HG02588 (cell line): ENCODE measurements around the gene MYH14.

ENCODE experiments used
- ATAC-seq: cut with Tn5 transposase; IDR thresholded peaks from one replicate; pipeline ENCODE4 v1.9.1; 2021; ENCODE audit warnings: mild to moderate bottlenecking, moderate library complexity; ENCODE audit not compliant: unreplicated experiment

MYH14 gene

GRCh38 chr19:50192463-50193211 is 10.8 kb upstream of the MYH14 start:
- no peak for ATAC-seq

- no peak for ATAC-seq
These were observed 8.2 kb upstream of the MYH14 start for GRCh38 chr19:50195224-50195623.

GRCh38 chr19:50196322-50196932 is 7.0 kb upstream of the MYH14 start:
- ATAC-seq: no peak

DNA sequence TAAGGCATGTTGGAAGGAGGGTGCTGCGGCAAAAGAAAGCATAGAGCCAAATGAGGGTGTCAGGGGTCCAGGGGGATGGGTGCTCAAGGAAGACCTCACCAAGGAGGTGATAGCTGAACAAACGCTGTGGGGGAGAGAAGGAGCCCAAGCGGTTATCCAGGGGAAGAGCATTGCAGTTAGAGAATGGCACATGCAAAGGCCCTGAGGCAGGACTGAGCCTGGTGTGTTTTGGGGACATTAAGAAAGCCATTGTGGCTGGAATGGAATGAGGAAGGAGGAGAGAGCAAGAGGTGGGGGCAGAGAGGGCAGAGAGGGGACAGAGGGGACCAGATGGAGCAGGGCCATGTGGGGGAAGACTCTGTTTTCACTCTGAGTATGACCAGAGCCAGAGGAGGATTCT is 6.1 kb upstream of the MYH14 start:
- ATAC-seq: no peak

GRCh38 chr19:50198431-50199258 is 4.8 kb upstream of the MYH14 start:
- no peak for ATAC-seq

- ATAC-seq: no peak
These were observed 4.2 kb upstream of the MYH14 start for GRCh38 chr19:50199259-50199555.

DNA sequence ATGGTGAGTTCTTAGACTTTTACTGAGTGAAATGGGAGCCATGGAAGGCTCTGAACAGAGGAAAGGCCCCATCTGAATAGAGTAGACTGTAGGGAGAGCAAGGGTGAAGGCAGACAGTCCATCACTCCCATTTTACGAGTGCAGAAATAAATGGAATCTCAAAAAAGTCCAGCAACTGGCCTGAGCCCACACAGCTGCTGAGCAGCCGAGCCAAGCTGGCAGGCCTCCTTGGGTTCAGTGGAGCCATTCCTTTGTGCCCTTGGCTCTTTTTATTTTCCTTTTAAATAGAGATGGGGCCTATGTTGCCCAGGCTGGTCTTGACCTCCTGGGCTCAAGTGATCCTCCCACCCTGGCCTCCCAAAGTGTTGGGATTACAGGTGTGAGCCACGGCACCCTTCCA is 1.0 kb upstream of the MYH14 start:
- ATAC-seq: no peak

- ATAC-seq: no peak
These were observed 501 bp upstream of the MYH14 start for GRCh38 chr19:50202962-50203280.

DNA sequence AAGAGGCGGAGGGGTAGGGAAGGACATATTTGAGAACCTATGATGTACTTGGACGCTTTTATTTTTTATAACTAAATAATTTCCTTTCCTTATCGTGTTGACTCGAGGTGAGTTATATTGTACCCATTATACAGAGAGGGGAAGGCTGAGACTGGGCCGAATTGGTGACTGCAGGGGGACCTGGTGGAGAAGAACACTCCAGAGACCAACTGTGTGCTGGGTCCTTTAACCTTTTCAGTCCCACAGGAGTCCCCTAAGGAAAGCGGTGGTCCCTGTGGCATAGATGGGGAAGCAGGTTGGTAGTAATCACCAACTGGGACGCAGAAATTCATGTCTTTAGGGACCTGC is 633 bp downstream of the MYH14 start:
- ATAC-seq: no peak

DNA sequence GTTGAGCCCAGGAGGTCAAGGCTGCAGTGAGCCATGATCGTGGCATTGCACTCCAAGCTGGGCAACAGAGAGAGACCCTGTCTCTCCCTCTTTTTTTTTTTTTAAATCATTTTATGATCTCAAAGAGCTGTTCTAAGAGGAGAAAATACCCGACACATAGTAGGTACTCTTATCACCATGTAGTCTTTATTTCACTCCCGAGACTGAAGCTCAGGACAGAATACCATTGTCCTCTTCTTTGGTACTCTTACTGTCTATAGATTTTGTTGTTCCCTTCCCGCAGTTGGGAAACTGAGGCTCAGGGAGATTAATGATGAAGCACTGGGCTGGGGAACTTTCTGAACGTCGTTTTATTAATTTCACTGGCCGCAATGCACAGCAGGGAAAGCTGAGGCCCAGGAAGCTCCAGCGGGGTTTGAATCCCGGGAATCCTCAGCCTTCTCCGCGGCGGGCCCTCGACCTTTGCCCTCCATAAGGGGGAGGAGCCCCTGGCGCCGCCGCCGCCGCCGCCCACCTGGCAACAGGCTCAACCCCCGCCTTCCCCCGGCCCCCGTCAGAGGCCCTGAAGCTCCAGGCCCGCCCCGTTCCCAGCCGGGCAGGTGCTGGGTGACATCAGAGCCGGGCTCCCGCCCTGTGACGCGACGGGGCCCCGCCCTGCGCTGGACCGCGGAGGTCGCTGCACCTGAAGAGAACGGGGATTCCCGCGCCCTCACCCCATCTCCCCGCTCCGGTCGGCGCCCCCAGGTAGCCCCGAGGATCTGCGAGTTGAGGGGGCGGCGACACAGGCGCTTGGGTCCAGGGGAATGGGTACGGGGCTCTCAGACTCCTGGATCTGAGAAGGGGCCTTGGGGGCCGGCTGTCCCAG is 1.6 kb downstream of the MYH14 start:
- no peak for ATAC-seq

GRCh38 chr19:50205681-50206138 is 2.3 kb downstream of the MYH14 start:
- no peak for ATAC-seq

GRCh38 chr19:50206191-50206590 is 2.8 kb downstream of the MYH14 start:
- ATAC-seq: no peak

DNA sequence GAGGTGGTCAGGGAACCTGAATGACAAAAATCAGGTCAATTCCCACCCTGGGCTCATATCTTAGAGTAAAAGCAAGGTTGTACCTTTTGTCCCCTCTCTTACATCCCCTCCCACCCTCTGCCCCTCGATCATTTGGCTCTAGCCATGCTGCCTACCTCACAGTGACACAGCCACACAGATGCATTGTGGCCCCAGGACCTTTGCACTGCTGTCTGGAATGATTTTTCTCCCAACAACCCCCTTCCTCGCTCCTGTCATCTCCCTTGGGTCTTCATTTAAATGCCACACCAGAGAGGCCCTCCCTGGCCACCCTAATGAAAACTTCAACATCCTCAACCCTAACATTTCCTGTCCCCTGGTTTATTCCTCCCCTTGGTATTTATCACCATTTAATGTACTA is 4.3 kb downstream of the MYH14 start:
- ATAC-seq: no peak

GRCh38 chr19:50209131-50209530 is 5.7 kb downstream of the MYH14 start:
- ATAC-seq: no peak

DNA sequence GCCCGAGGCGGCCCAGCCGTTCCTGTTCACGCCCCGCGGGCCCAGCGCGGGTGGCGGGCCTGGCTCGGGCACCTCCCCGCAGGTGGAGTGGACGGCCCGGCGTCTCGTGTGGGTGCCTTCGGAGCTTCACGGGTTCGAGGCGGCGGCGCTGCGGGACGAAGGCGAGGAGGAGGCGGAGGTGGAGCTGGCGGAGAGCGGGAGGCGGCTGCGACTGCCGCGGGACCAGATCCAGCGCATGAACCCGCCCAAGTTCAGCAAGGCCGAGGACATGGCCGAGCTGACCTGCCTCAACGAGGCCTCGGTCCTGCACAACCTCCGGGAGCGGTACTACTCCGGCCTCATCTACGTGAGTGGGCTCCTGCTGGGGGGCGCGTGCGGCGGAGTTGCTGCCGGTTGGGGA is 7.0 kb downstream of the MYH14 start:
- ATAC-seq: no peak

- ATAC-seq: no peak
These were observed 10.5 kb downstream of the MYH14 start for GRCh38 chr19:50213925-50214324.

DNA sequence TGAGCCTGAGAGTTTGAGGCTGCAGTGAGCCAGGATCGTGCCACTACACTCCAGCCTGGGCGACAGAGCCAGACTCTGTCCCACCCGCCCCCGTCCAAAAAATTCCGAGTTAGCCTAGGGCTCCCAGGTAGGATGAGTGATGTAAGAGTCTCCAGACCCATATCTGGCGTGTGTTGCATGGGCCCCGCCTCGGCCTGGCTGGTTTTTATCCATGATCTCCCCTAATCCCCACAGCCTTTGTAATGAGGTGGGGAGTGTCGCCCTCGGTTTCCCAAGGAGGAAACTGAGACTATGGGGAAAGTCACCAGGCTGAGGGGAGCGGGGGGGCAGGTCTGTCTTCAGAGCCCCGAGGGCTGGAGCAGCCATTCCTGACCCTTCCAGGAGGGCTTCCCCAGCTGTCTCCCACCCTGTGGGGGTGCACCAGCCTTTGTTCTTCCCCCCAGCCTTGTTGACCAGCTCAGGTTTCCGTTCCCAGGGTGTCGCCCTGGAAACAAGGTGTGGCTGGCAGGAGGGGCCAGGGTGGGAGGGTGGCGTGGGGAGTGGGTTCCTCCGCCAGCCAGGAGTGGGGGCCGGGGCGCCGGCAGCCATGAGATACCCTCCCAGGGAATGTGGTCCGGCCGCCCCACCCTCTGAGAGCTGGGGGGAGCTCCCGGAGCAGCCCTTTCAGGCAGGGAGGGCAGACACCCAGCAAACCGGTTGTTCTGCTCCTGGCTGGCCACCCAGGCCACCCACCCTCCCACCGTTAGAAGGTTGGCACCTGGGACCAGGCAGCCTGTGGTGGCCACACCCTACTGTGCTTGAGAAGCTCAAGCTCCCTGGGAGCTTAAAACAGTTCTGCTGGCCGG is 11.5 kb downstream of the MYH14 start:
- no peak for ATAC-seq

DNA sequence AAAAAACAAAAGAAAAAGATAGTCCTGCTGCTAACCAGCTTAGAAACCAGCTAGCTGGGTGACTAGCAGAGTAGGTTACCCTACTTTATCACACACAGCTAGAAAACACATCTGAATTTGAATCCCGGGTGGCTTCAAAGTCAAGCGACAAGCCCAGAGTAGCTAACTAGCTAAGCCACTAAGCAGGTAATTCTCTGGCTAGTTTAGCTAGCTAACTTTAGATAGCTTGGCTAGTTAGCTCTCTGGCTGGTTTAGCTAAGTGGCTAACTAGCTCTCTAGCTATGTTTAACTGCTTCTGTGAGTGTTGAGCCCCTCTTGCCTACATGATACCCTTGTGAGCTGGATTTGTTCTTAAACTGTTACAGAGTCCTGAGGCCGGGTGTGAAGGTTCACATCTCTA is 12.4 kb downstream of the MYH14 start:
- no peak for ATAC-seq

DNA sequence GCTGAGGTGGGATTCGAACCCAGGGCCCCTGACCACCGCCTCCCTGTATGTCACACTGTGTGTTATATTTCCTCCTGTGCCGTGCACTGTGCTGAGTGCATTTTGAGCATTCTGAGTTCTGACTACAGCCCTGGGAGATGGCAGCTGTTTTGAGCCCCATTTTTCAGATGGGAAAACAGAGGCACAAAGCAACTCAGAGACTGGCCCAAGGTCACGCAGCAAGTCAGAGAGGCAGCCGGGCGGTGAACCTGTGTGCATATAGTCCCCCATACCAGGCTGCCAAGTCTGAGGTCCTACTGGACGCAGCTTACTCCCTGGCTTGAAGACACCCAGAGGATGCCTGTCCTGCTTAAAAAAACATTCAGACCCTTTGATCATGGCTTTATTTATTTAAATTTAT is 17.7 kb downstream of the MYH14 start:
- ATAC-seq: no peak

GRCh38 chr19:50222691-50223438 is 19.4 kb downstream of the MYH14 start:
- ATAC-seq: no peak
